ENCODE data around the gene SEZ6L.

The SEZ6L gene

DNA sequence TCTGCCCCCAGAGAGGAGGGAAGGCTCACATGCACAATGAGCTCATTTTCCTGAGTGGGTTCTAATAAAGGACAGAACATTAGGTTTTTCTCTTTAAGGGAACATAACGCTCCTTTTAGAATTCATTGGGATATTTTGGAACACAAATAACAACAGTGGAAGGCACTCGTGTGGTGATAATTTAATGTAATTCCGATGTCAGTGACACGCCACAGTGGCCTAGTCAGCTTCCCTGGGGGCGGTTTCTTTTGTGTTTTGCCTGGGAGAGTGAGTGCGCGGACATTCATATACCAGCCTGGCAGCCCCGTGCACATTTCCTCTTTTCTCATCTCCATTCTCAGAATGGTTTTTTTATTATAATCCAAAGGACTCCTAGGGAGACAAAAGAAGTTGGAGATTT lies 41.1 kb downstream of the SEZ6L start:
- TF ChIP-seq, protein P1, sequence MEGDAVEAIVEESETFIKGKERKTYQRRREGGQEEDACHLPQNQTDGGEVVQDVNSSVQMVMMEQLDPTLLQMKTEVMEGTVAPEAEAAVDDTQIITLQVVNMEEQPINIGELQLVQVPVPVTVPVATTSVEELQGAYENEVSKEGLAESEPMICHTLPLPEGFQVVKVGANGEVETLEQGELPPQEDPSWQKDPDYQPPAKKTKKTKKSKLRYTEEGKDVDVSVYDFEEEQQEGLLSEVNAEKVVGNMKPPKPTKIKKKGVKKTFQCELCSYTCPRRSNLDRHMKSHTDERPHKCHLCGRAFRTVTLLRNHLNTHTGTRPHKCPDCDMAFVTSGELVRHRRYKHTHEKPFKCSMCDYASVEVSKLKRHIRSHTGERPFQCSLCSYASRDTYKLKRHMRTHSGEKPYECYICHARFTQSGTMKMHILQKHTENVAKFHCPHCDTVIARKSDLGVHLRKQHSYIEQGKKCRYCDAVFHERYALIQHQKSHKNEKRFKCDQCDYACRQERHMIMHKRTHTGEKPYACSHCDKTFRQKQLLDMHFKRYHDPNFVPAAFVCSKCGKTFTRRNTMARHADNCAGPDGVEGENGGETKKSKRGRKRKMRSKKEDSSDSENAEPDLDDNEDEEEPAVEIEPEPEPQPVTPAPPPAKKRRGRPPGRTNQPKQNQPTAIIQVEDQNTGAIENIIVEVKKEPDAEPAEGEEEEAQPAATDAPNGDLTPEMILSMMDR (IDR thresholded peaks at IDR 0.05), result no peak
- Histone ChIP-seq H3K27ac (no peak overlapping the region), H3K4me1 (ENCODE audit: control insufficient read depth in 1 of 2, insufficient read depth in 1 of 2, low read depth in 1 of 2, low read length in 1 of 2) (no peaks in the 10 kb centered on the region), H3K27me3 (no peaks in the 10 kb centered on the region), H3K36me3 (no peaks in the 10 kb centered on the region), H3K4me3 (ENCODE audit: low read depth in 1 of 2, low read length in 1 of 2) (no peak overlapping the region), H3K9me3 (no peaks in the 10 kb centered on the region)

DNA sequence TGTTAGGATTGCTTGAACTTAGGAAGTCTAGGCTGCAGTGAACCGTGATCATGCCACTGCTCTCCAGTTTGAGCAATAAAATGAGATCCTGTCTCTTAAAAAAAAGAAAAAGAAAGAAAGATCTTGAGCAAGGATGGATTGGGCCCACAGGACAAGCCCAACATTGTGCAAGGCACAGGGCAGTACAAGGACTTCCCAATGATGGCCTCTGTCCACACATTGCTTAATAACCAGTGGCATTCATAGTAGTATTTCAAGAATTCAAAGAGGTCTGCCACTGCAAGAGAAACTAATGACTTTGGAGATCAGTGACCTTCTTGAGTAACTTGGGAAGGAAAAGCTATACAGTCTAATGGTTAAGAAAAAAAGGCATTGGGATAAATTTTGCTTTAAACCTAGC lies 44.6 kb downstream of the SEZ6L start:
- Histone ChIP-seq H3K36me3 (no peaks in the 10 kb centered on the region), H3K9me3 (no peaks in the 10 kb centered on the region), H3K4me1 (ENCODE audit: control insufficient read depth in 1 of 2, insufficient read depth in 1 of 2, low read depth in 1 of 2, low read length in 1 of 2) (no peaks in the 10 kb centered on the region), H3K27ac (no peak overlapping the region), H3K4me3 (ENCODE audit: low read depth in 1 of 2, low read length in 1 of 2) (no peak overlapping the region), H3K27me3 (peaks cover 6% of the 10 kb centered on the region)
- TF ChIP-seq, protein P1 (IDR thresholded peaks at IDR 0.05), result no peak

DNA sequence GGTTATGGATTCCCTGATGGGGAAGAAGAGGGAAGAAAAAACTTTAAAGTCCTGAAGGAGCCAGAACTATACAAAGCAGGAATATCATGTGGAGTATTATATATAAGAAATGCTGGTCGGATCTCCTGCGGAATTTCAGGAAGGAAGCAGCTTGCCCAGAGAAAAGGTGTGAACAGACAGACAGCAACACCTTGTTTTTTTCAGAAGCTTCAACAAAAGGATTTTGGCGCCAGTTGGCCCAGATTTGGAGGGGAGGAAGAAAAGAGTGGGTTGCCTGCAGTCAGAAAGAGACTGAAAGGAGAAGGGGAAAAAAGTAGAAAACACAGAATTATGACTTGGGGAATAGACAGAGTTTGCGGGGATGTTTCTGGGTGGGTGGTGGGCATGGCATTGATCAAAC lies 45.2 kb downstream of the SEZ6L start:
- no peak overlapping the region for H3K27ac ChIP-seq
- H3K4me3 ChIP-seq (ENCODE audit: low read depth in 1 of 2, low read length in 1 of 2), result no peak overlapping the region
- TF ChIP-seq, protein P1 (IDR thresholded peaks at IDR 0.05), result no peak
- no peaks in the 10 kb centered on the region for H3K9me3 ChIP-seq
- peaks cover 6% of the 10 kb centered on the region for H3K27me3 ChIP-seq
- H3K36me3 ChIP-seq, result no peaks in the 10 kb centered on the region
- no peaks in the 10 kb centered on the region for H3K4me1 ChIP-seq (ENCODE audit: control insufficient read depth in 1 of 2, insufficient read depth in 1 of 2, low read depth in 1 of 2, low read length in 1 of 2)

DNA sequence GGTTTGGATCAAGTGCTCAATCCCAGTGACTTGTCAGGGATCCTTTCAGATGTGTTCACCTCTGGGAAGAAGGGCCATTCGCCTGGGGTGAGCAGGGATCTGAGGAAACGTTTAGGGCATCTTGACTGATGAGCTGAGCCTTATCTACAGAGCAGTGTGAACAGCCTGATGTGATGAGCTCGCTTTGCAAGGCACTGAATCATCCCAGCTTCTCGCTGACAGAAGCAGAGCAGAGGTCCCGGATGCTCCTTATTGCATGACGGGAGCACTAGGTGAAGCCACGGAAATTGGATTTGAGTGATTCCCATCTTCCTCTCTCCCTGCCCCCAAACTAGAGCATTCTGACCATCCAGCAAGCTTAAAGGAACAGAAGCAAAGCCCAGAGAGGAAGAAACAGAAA lies 46.5 kb downstream of the SEZ6L start:
- no peak overlapping the region for H3K27ac ChIP-seq
- H3K9me3 ChIP-seq, result no peaks in the 10 kb centered on the region
- TF ChIP-seq, protein P1 (IDR thresholded peaks at IDR 0.05), result no peak
- H3K36me3 ChIP-seq, result no peaks in the 10 kb centered on the region
- peaks cover 6% of the 10 kb centered on the region for H3K27me3 ChIP-seq
- H3K4me1 ChIP-seq (ENCODE audit: control insufficient read depth in 1 of 2, insufficient read depth in 1 of 2, low read depth in 1 of 2, low read length in 1 of 2), result no peaks in the 10 kb centered on the region
- H3K4me3 ChIP-seq (ENCODE audit: low read depth in 1 of 2, low read length in 1 of 2), result no peak overlapping the region

DNA sequence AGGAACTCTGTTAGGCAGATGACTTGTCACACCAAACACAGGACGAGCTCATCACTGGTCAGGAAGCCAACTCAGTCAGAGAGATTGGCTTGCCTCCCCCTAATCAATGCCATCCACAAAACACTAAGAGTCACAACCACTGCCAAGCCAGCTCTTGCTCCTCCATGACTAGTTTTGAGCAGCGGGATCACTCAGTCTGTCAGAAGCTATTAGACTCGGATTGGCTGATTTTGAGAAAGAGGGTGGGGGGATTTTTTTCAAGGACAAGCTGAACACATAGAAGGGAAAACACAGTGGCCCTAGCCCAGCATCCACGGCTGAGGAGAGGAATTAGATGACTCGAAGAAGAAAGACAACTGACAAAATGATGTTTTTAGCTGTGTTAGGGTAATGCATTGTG lies 55.9 kb downstream of the SEZ6L start:
- Histone ChIP-seq H3K27me3 (peaks cover 10% of the 10 kb centered on the region), H3K36me3 (no peaks in the 10 kb centered on the region), H3K4me1 (ENCODE audit: control insufficient read depth in 1 of 2, insufficient read depth in 1 of 2, low read depth in 1 of 2, low read length in 1 of 2) (no peaks in the 10 kb centered on the region), H3K9me3 (no peaks in the 10 kb centered on the region), H3K4me3 (ENCODE audit: low read depth in 1 of 2, low read length in 1 of 2) (no peak overlapping the region), H3K27ac (no peak overlapping the region)
- TF ChIP-seq, protein P1 (IDR thresholded peaks at IDR 0.05), result no peak

All from neutrophil (primary cell).